GM12892 (cell line): Measurements from ENCODE around the gene RNF151. TPM values are rescaled to one million over a fixed set of nuclear protein-coding genes. Genes with fewer than 3 reads are reported as not detected.
"Not testable (repeated sequence)": the region's sequence is repeated elsewhere in the genome, so short reads cannot be mapped to it uniquely, and the experiment has no call there.

Experiments
- DNase-seq: peaks from one replicate; pipeline ENCODE4 v3.0.0; 2011; ENCODE audit not compliant: insufficient read length
- FAIRE-seq: peaks from 2 replicates; lab custom pipeline; 2011; peaks lifted over from hg19 to GRCh38; lab: Jason Lieb, UNC
- POLR2A ChIP-seq: IDR thresholded peaks from 2 replicates; pipeline ENCODE4 v1.6.1; 2011; ENCODE audit warnings: low read depth, low read length, control low read depth
- POLR2AphosphoS5 ChIP-seq: IDR thresholded peaks from 2 replicates; pipeline ENCODE4 v1.6.1; 2011; ENCODE audit warnings: low read depth, low read length, control low read depth
- TAF1 ChIP-seq: IDR thresholded peaks from 2 replicates; pipeline ENCODE4 v1.6.1; 2011; ENCODE audit warnings: low read depth, mild to moderate bottlenecking, control low read depth, low read length, borderline replicate concordance
- polyA plus RNA-seq: library from polyadenylated mRNA; unstranded; fragments of >200 nt; gene quantifications from one replicate; pipeline ENCODE4 v1.2.1, GENCODE V29; 2012; ENCODE audit warnings: missing spikeins, inconsistent platforms; ENCODE audit not compliant: missing spikeins

RNF151 gene, protein sequence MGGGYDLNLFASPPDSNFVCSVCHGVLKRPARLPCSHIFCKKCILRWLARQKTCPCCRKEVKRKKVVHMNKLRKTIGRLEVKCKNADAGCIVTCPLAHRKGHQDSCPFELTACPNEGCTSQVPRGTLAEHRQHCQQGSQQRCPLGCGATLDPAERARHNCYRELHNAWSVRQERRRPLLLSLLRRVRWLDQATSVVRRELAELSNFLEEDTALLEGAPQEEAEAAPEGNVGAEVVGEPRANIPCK
- polyA plus RNA-seq = not detected

DNA sequence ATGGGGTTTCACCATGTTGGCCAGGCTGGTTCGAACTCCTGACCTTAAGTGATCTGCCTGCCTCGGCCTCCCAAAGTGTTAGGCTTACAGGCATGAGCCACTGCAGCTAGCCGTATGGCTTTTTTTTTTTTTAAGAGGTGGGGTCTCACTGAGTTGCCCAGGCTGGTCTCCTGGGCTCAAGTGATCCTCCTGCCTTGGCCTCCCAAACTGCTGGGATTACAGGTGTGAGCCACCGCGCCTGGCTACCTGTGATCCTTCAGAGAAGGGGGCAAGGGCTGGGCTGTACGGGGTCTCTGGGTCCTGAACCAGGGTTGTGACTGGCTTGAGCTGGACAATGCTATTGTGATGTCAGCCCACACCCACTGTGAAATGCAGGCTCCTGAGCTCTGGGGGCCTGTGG, at the start of gene RNF151:
Gene RNF151, plus strand, starts transcription at position 397 of the 400 bp plus-strand sequence. CDS start 26 bp downstream, outside the sequence.
- FAIRE-seq (no peak), DNase-seq (no peak)
- TF ChIP-seq POLR2AphosphoS5 = no peak
- no peak for TF ChIP-seq POLR2A
- TF ChIP-seq TAF1 = no peak

DNA sequence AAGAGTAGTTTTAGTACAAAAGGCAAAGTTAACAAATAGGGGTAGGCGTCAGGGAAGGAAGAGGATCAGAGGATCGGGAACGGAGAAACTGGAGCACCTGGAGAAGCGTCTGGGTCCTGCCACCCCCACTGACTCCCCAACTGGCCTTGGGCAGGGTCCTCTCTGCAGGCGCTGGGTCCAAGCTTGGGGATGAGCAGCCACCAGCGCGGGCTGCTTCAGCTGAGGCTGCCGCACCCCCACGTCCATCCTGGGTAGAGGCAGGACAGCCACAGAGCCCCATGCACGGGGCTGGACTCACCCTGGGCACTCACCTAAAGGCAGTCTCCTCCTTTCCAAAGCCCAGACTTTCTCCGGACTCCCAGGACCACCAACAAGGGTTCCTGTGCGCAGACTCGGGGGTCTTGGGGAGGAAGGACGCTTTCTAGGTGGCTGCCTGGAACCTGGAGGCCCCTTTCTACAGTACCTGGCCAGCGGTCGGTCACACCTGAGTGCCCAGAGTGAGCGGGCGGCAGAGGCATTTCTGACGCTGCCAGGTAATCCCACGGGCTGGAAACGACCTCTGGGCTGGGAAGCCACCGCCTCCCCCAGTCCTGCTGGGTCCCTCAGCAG, 49.5 kb upstream of the RNF151 start:
- FAIRE-seq = no peak
- DNase-seq = no peak
- TF ChIP-seq TAF1 (no peak), POLR2A (no peak), POLR2AphosphoS5 (no peak)

DNA sequence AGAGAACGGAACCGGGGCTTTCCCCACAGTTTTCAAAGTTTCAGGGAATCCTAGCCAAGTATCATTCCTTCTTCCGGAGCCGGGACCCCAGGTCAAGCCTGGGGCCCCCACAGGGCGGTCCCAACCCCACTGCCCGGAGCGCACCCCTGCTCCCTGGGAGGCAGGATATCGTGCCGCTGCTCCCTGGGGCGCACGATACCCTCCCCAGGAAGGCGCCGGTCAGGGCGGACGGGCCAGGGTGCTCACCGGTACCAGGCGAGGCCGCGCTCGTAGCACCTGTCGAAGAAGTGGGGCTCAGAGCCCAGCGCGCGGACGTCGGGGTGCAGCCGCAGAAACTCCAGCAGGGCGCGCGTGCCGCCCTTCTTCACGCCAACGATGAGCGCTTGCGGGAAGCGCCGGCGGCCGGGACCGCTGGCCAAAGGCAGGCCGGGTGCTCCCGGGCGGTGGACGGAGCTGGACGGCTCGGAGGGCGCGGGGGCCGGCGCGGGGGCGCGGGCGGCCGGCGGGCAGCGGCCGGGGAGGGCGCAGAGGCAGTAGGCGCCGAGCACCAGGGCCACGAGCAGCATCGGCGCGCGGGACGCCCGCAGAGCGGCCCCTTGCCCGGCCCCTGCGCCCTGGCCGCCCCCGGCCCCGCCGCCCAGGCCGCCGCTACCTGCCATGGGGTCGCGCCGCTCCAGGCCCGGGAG, 48.8 kb upstream of the RNF151 start:
- FAIRE-seq (no peak), DNase-seq (no peak)

DNA sequence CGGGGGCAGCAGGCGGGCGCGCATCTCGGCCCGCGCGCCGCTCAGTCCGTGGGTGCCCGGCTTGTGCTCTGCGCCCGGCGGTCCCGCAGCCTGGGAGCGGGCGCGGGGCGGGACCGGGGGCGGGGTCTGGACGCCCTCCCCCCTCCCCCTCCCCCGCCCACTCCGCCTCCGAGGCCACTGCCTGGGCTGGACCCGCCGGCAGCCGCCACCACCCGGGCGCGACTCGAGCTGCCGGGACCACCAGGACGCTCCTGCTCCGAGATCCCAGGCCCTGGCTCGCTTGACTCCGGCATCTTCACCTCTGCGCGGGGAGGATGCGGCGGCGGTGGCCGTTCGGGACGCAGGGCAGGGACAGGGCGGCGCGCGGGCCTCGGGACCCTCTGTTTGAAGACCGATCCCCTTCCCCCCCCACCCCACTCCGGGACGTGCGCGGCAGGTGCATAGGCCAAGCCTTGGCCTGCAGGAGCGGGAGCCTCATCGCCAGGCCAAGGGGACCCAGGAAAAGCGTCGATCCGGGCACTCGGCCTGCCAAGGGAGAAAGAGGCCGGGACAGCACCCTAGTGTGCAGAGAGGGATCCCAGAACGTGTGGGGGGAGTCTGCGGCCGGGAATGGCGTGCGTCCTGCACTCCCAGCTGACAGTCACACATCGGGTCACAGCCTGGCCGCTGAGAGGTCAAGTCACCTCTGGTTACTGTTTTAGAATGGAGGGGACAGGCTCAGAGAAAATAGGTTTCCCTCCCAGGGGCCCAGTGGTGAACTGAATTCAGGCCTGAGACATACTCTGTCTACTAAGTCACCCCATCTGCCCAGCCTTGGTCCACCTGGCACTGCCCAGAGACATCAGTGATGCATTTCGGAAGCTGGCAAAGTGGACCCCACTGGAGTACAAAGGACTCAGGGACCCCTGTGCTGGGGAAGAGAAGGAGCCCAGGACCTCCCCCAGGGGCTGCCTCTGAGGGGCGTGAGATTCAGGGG, 48.0 kb upstream of the RNF151 start, which contains the start of gene HS3ST6:
Gene HS3ST6, minus strand, starts transcription at position 65 of the 976 bp plus-strand sequence. CDS start 92 bp downstream, outside the sequence.
- TF ChIP-seq POLR2A = no peak
- no peak for TF ChIP-seq TAF1
- no peak for TF ChIP-seq POLR2AphosphoS5
- DNase-seq (no peak), FAIRE-seq (no peak)

More for the DNA sequence above, 48.8 kb upstream of the RNF151 start:
- no peak for TF ChIP-seq TAF1
- no peak for TF ChIP-seq POLR2A
- no peak for TF ChIP-seq POLR2AphosphoS5

DNA sequence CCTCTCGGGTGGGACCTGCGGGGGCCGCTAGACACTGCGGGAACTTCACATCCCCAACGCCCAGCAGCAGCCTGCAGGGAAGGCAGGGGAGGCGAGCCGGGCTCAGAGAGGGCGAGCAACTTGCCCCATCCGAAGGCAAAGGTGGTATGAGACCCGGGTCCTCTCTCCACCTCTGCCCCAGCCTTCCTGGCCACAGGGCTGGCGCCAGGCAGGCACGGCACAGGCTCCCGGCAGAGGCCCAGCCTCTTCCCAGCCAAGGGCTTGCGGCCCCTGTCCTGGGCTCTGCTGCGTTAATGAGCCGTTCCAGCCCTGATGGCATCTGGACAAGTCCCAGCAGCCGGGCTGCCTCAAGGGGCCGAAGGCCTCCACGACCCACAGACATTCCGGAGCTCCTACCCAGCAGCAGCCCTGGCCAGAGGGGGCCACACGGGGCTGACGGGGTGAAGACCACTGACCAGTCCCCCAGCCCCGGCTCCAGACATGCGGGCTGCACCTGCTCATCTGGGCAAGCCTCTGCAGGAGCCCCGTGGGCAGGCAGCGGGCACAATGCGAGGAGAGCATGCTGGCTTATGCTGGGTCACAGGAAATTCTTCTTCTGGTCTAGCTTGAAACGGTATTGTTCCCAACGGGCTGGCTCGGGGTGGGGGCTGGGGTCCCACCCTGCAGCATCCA, 47.2 kb upstream of the RNF151 start:
- FAIRE-seq = no peak
- TF ChIP-seq POLR2AphosphoS5 (no peak), POLR2A (no peak), TAF1 (no peak)
- DNase-seq = no peak

DNA sequence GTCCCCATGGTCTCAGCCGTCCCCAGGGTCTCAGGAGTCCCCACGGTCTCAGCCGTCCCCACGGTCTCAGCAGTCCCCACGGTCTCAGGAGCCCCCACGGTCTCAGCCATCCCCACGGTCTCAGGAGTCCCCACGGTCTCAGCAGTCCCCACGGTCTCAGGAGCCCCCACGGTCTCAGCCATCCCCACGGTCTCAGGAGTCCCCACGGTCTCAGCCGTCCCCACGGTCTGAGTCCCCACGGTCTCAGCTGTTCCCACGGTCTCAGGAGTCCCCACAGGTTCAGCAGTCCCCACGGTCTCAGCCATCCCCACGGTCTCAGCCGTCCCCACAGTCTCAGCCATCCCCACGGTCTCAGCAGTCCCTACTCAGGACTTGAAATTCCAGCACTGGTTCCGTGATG, 46.5 kb upstream of the RNF151 start:
- DNase-seq, FAIRE-seq: not testable (repeated sequence)

DNA sequence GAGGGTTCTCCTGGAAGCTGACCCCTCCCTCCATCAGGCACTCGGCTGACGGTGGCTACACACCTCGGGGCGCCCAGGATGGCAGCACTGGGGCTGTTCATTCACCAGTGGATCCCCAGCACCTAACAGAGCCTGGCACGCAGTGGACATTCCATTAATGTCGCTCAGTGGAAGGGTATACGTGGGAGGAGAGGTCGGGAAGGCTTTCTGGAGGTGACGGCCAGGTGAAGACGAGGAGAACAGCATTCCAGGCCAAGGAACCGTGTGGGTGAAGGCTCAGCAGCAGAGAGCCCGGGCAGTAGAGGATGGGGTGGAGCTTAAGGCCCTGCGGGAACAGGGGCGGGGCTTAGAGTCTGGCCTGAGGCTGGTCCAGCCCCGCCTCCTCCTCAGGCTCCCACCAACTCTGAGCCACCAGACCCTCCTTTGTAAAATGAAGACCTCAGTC, 45.9 kb upstream of the RNF151 start:
- FAIRE-seq = no peak
- DNase-seq = no peak
- no peak for TF ChIP-seq POLR2A
- no peak for TF ChIP-seq POLR2AphosphoS5
- TF ChIP-seq TAF1 = no peak

DNA sequence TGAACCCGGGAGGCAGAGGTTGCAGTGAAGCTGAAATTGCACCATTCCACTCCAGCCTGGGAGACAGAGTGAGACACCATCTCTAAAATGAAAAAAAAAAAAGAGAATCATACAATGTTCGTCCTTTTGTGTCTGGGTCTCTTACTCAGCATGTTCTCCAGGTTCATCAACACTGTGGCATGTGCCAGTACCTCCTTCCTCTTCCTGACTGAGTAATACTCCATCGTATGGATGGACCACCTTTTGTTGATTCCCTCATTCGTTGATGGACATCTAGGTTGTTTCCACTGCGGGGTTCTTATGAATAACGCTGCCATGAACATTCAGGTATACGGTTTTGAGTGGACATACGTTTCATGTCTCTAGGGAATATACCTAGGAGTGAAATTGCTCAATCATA, 44.3 kb upstream of the RNF151 start:
- TF ChIP-seq TAF1 (no peak), POLR2A (no peak), POLR2AphosphoS5 (no peak)
- DNase-seq (no peak), FAIRE-seq (no peak)

DNA sequence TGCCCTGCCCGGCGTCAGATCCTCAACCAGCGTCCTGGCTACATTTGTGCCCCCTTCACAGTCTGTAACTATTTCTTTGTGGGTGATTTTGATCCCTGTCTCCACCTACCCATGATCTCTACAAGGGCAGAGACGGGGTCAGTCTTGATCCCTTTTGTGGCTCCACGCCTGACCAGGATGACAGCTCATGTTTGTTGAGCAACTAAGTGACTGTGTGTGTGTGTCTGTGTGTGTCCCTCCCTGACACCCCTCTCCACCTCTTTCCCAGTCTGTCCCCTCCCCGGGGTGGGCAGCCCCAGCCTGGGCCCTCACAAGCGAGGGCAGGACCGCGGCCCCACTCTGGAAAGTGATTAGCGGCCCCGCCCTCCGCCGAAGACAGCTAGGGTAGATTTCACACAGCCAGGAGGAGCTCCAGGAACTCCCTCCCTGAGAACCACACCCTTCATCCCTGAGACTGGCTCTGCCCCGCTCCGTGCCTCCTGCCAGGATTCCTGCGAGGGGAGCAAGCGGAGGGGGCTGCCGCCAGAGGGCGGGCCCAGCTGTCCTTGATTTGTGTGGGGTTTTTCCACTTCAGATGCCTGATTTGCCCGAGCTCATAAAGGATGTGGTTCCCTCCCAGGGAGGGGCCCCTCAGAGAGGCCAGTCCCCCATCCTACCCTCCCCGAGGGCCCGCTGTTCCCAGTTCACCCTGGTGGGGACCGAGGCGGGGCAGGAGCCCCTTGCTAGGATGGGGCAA, 43.2 kb upstream of the RNF151 start:
- DNase-seq (no peak), FAIRE-seq (no peak)
- TF ChIP-seq POLR2A (no peak), TAF1 (no peak), POLR2AphosphoS5 (no peak)

DNA sequence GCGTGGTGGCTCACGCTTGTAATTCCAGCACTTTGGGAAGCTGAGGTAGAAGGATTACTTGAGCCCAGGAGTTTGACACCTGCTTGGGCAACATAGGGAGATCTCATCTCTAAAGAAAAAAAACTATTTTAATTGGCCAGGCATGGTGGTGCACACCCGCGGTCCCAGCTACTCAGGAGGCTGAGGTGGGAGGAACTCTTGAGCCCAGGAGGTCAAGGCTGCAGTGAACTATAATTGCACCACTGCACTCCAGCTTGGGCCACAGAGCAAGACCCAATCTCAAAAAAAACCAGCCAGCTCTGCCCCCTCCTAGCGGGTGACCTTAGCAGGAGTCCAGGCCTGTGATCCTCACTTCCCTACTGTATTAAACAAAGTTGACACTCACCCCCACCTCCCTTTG, 42.6 kb upstream of the RNF151 start:
- TF ChIP-seq TAF1 (no peak), POLR2AphosphoS5 (no peak), POLR2A (no peak)
- no peak for DNase-seq
- no peak for FAIRE-seq
